SK-N-SH (cell line): ENCODE data around the gene VEGFD.

Experiments
- CTCF ChIP-seq: fragments of 200-600 bp; sonication (generic); IDR thresholded peaks from 2 replicates; pipeline ENCODE4 v1.6.1; 2017; ENCODE audit warnings: antibody characterized with exemption, mild to moderate bottlenecking, moderate library complexity
- TEAD4 ChIP-seq: IDR thresholded peaks from 2 replicates; pipeline ENCODE4 v1.4.0; 2012; ENCODE audit warnings: mild to moderate bottlenecking, borderline replicate concordance; ENCODE audit not compliant: insufficient read depth

GRCh38 chrX:15315509-15315908 is 68.7 kb downstream of the VEGFD start, which contains the start of gene ASB11:
- no peak for TF ChIP-seq CTCF
- TF ChIP-seq TEAD4: no peak
